ENCODE results near the gene BANF2. TPM values are rescaled to one million over a fixed set of nuclear protein-coding genes. Genes with fewer than 3 reads are reported as not detected.

Gene BANF2
- total RNA-seq, 2 donors from 2014 or later: not detected

GRCh38 chr20:17782768-17783167 is 83.0 kb downstream of the BANF2 start:
- H3K27ac Mint-ChIP-seq: no peak overlapping the region
- H3K9me3 Mint-ChIP-seq: no peaks in the 10 kb centered on the region
- no peaks in the 10 kb centered on the region for H3K4me1 Mint-ChIP-seq
- H3K4me3 Mint-ChIP-seq: no peak overlapping the region
- H3K36me3 Mint-ChIP-seq (ENCODE audit: low read depth): no peaks in the 10 kb centered on the region
- no peaks in the 10 kb centered on the region for H3K27me3 Mint-ChIP-seq
- no peak for ATAC-seq (replicated peaks)

- H3K4me3 Mint-ChIP-seq: no peak overlapping the region
- no peak overlapping the region for H3K27ac Mint-ChIP-seq
- no peaks in the 10 kb centered on the region for H3K9me3 Mint-ChIP-seq
- no peaks in the 10 kb centered on the region for H3K4me1 Mint-ChIP-seq
- no peaks in the 10 kb centered on the region for H3K27me3 Mint-ChIP-seq
- ATAC-seq (replicated peaks): no peak
- no peaks in the 10 kb centered on the region for H3K36me3 Mint-ChIP-seq (ENCODE audit: low read depth)
These were observed 83.9 kb downstream of the BANF2 start for GRCh38 chr20:17783671-17784070.

- H3K9me3 Mint-ChIP-seq: no peaks in the 10 kb centered on the region
- no peaks in the 10 kb centered on the region for H3K4me1 Mint-ChIP-seq
- no peaks in the 10 kb centered on the region for H3K27me3 Mint-ChIP-seq
- no peak for ATAC-seq (replicated peaks)
- H3K36me3 Mint-ChIP-seq (ENCODE audit: low read depth): no peaks in the 10 kb centered on the region
- H3K27ac Mint-ChIP-seq: no peak overlapping the region
- no peak overlapping the region for H3K4me3 Mint-ChIP-seq
These were observed 85.2 kb downstream of the BANF2 start for GRCh38 chr20:17785007-17785406.

Other genes with a start within 250 kb of the BANF2 start
- gene BFSP1, start 168.6 kb upstream of the BANF2 start, total RNA-seq: under 1 TPM; 0.48 to 0.58 TPM
- 10 to 100 TPM; 42.9 to 45.8 TPM for gene DSTN, start 129.9 kb upstream of the BANF2 start, total RNA-seq
- 10 to 100 TPM; 21.6 to 32.5 TPM for gene RRBP1, start 17.7 kb upstream of the BANF2 start, total RNA-seq